Activated naive CD4-positive, alpha-beta T cell (primary cell): ENCODE results near the gene TTC22.
"Not testable (repeated sequence)": the region's sequence is repeated elsewhere in the genome, so short reads cannot be mapped to it uniquely, and the experiment has no call there.

Source experiments
- DNase-seq, 4 experiments: peaks; one replicate each; lab custom pipeline; 2025; lab: John Stamatoyannopoulos, UW

The TTC22 gene

GRCh38 chr1:54786778-54787177, 14.3 kb downstream of the TTC22 start:
- no peak for DNase-seq

GRCh38 chr1:54784066-54784465, 17.1 kb downstream of the TTC22 start:
- no peak for DNase-seq

GRCh38 chr1:54782588-54782987, 18.5 kb downstream of the TTC22 start:
- DNase-seq = no peak

GRCh38 chr1:54782156-54782555, 19.0 kb downstream of the TTC22 start:
- no peak for DNase-seq

GRCh38 chr1:54781023-54781723, 19.9 kb downstream of the TTC22 start:
- DNase-seq = no peak

GRCh38 chr1:54777431-54777830, 23.7 kb downstream of the TTC22 start:
- no peak for DNase-seq

- DNase-seq = no peak
These were observed 24.1 kb downstream of the TTC22 start for GRCh38 chr1:54777011-54777410.

GRCh38 chr1:54775828-54776721, 25.0 kb downstream of the TTC22 start:
- DNase-seq = not testable (repeated sequence)

- no peak for DNase-seq
These were observed 26.2 kb downstream of the TTC22 start for GRCh38 chr1:54774820-54775498.

- DNase-seq = no peak
These were observed 28.2 kb downstream of the TTC22 start for GRCh38 chr1:54772951-54773350.

GRCh38 chr1:54768093-54768492, 33.0 kb downstream of the TTC22 start:
- DNase-seq = no peak

GRCh38 chr1:54767526-54767925, 33.6 kb downstream of the TTC22 start:
- DNase-seq = no peak

- DNase-seq = no peak
These were observed 34.4 kb downstream of the TTC22 start for GRCh38 chr1:54766726-54767125.

GRCh38 chr1:54764922-54765561, 36.1 kb downstream of the TTC22 start:
- DNase-seq = no peak

- DNase-seq = peak; percentile 76 to 93 (median 81)
These were observed 36.8 kb downstream of the TTC22 start, which contains the start of gene PARS2 for GRCh38 chr1:54764133-54764921. TSS of gene PARS2 (minus strand) at chr1:54764523. CDS start at chr1:54759161, 5,362 bp downstream.

- no peak for DNase-seq
These were observed 37.3 kb downstream of the TTC22 start for GRCh38 chr1:54763816-54764132.

- no peak for DNase-seq
These were observed 42.3 kb downstream of the TTC22 start for GRCh38 chr1:54758678-54759348.

GRCh38 chr1:54757833-54758232, 43.3 kb downstream of the TTC22 start:
- DNase-seq = no peak

- no peak for DNase-seq
These were observed 46.4 kb downstream of the TTC22 start for GRCh38 chr1:54754486-54755285.

GRCh38 chr1:54754045-54754444, 47.1 kb downstream of the TTC22 start:
- no peak for DNase-seq
